ENCODE measurements around the gene NEU2.
"Not testable (repeated sequence)": the region's sequence is repeated elsewhere in the genome, so short reads cannot be mapped to it uniquely, and the experiment has no call there.

NEU2 gene

DNA sequence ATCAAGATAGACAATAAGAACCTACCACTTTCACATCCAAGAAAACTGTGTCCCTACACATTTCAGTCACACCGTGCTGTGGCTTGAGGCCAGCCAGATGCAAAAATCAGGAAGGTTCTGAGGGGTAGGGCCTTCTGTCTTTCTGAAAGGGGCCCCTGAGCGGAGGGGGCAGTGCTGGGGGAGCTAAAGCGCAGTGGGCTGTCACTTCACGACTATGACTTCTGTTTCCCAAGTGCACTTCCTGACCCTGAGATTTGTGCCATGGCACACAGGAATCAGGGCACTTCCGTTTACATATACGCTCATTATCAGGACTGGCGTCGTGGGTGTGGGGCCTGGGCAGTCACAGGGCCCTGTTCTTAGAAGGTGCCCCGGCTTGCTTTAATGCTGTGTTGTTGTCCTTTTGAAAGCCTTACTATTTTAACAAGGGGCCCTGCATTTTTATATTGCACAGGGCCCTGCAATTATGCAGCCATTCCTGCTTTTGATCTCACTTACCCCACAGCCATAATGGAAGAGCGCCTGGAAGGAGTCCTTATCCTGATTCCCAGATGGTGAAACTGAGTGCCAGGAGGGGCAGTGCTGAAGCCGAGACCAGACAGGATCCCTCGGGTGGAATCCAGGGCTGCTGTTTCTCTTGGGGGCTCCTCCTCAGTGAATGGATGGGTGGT lies 20.0 kb upstream of the NEU2 start:
- DNase-seq (ENCODE audit: extremely low spot score): no peak
- CTCF ChIA-PET: no interaction called here
- TF ChIP-seq NFRKB (IDR thresholded peaks at IDR 0.05) (no peak), FOXM1 (IDR thresholded peaks at IDR 0.05; ENCODE audit: borderline replicate concordance) (no peak), FOXA1 (IDR thresholded peaks at IDR 0.05) (no peak), CTBP1 (IDR thresholded peaks at IDR 0.05; ENCODE audit: borderline replicate concordance) (no peak), L3MBTL2 (conservative IDR thresholded peaks at IDR 0.05) (no peak), ELF4 (IDR thresholded peaks at IDR 0.05) (no peak), LEF1 (IDR thresholded peaks at IDR 0.05; ENCODE audit: borderline replicate concordance) (no peak), BHLHE40 (IDR thresholded peaks at IDR 0.05; ENCODE audit: borderline replicate concordance) (no peak), ARNT (IDR thresholded peaks at IDR 0.05) (no peak), SP1 (IDR thresholded peaks at IDR 0.05) (no peak), ZNF384 (IDR thresholded peaks at IDR 0.05) (no peak), TARDBP (IDR thresholded peaks at IDR 0.05) (no peak), SUZ12 (IDR thresholded peaks at IDR 0.05) (no peak), FOXK2 (IDR thresholded peaks at IDR 0.05) (no peak), HDGF (IDR thresholded peaks at IDR 0.05; ENCODE audit: borderline replicate concordance) (no peak)
- TF ChIP-seq, protein P1, sequence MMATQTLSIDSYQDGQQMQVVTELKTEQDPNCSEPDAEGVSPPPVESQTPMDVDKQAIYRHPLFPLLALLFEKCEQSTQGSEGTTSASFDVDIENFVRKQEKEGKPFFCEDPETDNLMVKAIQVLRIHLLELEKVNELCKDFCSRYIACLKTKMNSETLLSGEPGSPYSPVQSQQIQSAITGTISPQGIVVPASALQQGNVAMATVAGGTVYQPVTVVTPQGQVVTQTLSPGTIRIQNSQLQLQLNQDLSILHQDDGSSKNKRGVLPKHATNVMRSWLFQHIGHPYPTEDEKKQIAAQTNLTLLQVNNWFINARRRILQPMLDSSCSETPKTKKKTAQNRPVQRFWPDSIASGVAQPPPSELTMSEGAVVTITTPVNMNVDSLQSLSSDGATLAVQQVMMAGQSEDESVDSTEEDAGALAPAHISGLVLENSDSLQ (IDR thresholded peaks at IDR 0.05): no peak
- POLR2A ChIA-PET: no interaction called here

DNA sequence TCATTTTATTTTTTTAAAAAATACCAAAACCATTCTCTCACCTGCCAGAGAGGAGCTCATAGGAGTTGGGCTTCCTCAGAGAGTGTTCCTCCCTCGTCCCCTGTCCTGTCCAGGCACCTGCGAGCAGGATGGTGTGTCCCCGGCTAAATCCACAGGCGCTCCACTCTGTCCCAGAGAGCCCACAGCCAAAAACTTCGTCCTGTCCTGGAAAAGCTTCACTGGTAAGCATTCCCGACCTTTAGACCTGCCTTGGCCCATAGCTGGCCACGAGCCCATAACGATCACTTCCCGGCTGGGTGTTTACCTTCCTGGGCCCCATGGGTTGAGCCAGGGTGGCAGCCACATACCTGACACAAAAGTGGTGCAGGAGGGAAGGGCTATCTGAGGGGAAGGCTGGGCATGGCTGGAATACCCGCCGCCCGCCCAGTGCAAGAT lies 19.4 kb upstream of the NEU2 start, which contains the start of gene NGEF:
Gene NGEF, minus strand, starts transcription at position 230 of the 435 bp plus-strand sequence. CDS start 38,366 bp downstream, outside the sequence.
- ChIA-PET POLR2A (no interaction called here), CTCF (no interaction called here)
- no peak for DNase-seq (ENCODE audit: extremely low spot score)
- TF ChIP-seq LEF1 (IDR thresholded peaks at IDR 0.05; ENCODE audit: borderline replicate concordance) (no peak), ARNT (IDR thresholded peaks at IDR 0.05) (no peak), ZNF384 (IDR thresholded peaks at IDR 0.05) (no peak), FOXA1 (IDR thresholded peaks at IDR 0.05) (no peak)

DNA sequence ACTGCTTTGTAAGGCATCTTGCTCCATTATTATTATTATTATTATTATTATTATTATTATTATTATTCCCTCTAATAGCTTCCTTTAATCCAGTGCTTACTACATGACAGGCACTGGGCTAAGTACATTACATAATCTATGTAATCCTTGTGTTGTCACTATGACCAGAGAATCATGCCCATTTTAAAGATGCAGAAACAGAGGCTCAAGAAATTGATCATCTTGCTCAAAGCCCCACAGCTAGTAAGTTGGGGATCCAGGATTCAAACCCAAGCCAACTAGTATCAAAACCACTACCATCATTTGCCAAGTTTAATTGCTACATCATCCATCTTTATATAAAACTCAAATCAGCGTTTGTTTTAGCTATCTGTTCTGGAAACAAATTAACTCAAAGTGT lies 18.8 kb upstream of the NEU2 start:
- no peak for DNase-seq (ENCODE audit: extremely low spot score)
- POLR2A ChIA-PET: no interaction called here
- CTCF ChIA-PET: no interaction called here
- no peak for TF ChIP-seq SUZ12 (IDR thresholded peaks at IDR 0.05)
- no peak for TF ChIP-seq SP1 (IDR thresholded peaks at IDR 0.05)
- TF ChIP-seq FOXM1 (IDR thresholded peaks at IDR 0.05; ENCODE audit: borderline replicate concordance): no peak
- TF ChIP-seq FOXK2 (IDR thresholded peaks at IDR 0.05): no peak
- no peak for TF ChIP-seq HDGF (IDR thresholded peaks at IDR 0.05; ENCODE audit: borderline replicate concordance)
- TF ChIP-seq TARDBP (IDR thresholded peaks at IDR 0.05): no peak
- TF ChIP-seq, protein P1 (IDR thresholded peaks at IDR 0.05): no peak
- no peak for TF ChIP-seq ELF4 (IDR thresholded peaks at IDR 0.05)

DNA sequence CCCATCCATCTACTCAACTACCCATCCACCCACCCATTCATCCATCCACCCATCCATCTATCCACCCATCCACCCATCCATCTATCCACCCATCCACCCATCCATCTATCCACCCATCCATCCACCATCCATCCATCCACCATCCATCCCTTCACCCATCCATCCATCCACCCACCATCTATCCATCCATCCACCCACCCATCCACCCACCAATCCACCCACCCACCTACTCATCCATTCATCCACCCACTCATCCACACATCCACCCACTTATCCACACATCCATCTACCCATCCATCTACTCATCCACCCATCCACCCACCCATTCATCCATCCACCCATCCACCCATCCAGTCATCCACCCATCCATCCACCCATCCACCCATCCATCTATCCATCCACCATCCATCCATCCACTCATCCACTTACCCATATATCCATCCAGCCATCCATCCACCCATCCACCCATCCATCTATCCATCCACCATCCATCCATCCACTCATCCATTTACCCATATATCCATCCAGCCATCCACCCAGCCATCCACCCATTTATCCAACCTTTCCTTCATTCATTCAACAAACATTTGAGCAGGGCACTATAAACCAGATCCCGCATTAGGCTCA lies 17.3 kb upstream of the NEU2 start:
- no peak for TF ChIP-seq TARDBP (IDR thresholded peaks at IDR 0.05)
- TF ChIP-seq FOXA1 (IDR thresholded peaks at IDR 0.05): no peak
- TF ChIP-seq BHLHE40 (IDR thresholded peaks at IDR 0.05; ENCODE audit: borderline replicate concordance): no peak
- TF ChIP-seq FOXK2 (IDR thresholded peaks at IDR 0.05): no peak
- no peak for TF ChIP-seq SUZ12 (IDR thresholded peaks at IDR 0.05)
- no peak for TF ChIP-seq LEF1 (IDR thresholded peaks at IDR 0.05; ENCODE audit: borderline replicate concordance)
- TF ChIP-seq FOXM1 (IDR thresholded peaks at IDR 0.05; ENCODE audit: borderline replicate concordance): no peak
- no peak for TF ChIP-seq NFRKB (IDR thresholded peaks at IDR 0.05)
- no peak for TF ChIP-seq CTBP1 (IDR thresholded peaks at IDR 0.05; ENCODE audit: borderline replicate concordance)
- no peak for DNase-seq (ENCODE audit: extremely low spot score)
- POLR2A ChIA-PET: no interaction called here
- CTCF ChIA-PET: no interaction called here

DNA sequence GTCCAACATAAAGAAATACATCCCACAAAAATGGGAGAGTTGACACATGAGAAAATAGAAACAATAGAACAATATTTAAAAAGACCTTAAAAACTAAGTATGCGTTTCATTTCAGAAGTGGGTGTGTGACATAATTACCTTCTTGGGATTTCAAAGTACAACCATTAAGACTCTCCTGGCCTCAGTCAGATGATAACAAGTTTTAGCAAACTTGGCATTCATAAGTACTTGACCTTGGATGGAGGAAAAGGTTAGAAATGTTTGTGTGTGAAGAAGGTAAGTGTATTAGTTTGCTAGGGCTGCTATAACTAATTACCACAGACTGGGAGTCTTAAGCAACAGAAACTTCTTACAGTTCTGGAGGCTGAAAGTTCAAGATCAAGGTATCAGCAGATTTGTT lies 14.5 kb upstream of the NEU2 start:
- POLR2A ChIA-PET: no interaction called here
- CTCF ChIA-PET: no interaction called here
- TF ChIP-seq TARDBP (IDR thresholded peaks at IDR 0.05) (no peak), SUZ12 (IDR thresholded peaks at IDR 0.05) (no peak), ZNF384 (IDR thresholded peaks at IDR 0.05) (no peak), FOXM1 (IDR thresholded peaks at IDR 0.05; ENCODE audit: borderline replicate concordance) (no peak), L3MBTL2 (conservative IDR thresholded peaks at IDR 0.05) (no peak), ELF4 (IDR thresholded peaks at IDR 0.05) (no peak), NFRKB (IDR thresholded peaks at IDR 0.05) (no peak), BHLHE40 (IDR thresholded peaks at IDR 0.05; ENCODE audit: borderline replicate concordance) (no peak), SP1 (IDR thresholded peaks at IDR 0.05) (no peak), ARNT (IDR thresholded peaks at IDR 0.05) (no peak), FOXK2 (IDR thresholded peaks at IDR 0.05) (no peak), HDGF (IDR thresholded peaks at IDR 0.05; ENCODE audit: borderline replicate concordance) (no peak), LEF1 (IDR thresholded peaks at IDR 0.05; ENCODE audit: borderline replicate concordance) (no peak), CTBP1 (IDR thresholded peaks at IDR 0.05; ENCODE audit: borderline replicate concordance) (no peak), FOXA1 (IDR thresholded peaks at IDR 0.05) (no peak)
- TF ChIP-seq, protein P1 (IDR thresholded peaks at IDR 0.05): no peak
- no peak for DNase-seq (ENCODE audit: extremely low spot score)

DNA sequence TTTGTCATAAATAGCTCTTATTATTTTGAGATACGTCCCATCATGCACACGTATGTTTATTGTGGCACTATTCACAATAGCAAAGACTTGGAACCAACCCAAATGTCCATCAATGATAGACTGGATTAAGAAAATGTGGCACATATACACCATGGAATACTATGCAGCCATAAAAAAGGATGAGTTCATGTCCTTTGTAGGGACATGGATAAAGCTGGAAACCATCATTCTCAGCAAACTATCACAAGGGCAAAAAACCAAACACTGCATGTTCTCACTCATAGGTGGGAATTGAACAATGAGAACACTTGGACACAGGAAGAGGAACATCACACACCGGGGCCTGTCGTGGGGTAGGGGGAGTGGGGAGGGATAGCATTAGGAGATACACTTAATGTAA lies 12.9 kb upstream of the NEU2 start:
- DNase-seq (ENCODE audit: extremely low spot score); POLR2A ChIA-PET; CTCF ChIA-PET: not testable (repeated sequence)

All from HEK293T (cell line).